NCI-H2107 (cell line): ENCODE measurements around the gene ZNF69.
"Not testable (repeated sequence)": the region's sequence is repeated elsewhere in the genome, so short reads cannot be mapped to it uniquely, and the experiment has no call there.

Experiments used
- DNase-seq: peaks from one replicate; lab custom pipeline; 2025; lab: John Stamatoyannopoulos, UW

Gene ZNF69

DNA sequence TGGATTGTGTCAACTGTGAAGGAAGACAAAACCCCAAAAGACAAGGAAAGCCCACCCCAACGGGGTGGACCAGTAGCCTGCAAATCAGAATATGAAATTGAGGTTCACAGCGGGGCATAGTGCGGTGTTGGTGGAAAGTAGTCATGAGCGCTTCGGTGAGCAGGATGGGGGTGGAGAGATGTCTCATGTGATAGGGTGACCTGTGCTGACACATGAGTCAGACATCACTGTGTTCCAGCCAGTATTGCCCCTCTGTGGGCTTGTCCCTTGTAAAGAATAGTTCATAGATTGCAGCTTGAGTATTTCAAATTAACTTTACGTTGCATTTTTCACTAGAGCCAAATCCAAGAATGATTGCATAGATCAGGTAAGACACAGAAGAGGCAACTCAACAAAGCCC is 7.3 kb downstream of the ZNF69 start:
- DNase-seq = no peak

DNA sequence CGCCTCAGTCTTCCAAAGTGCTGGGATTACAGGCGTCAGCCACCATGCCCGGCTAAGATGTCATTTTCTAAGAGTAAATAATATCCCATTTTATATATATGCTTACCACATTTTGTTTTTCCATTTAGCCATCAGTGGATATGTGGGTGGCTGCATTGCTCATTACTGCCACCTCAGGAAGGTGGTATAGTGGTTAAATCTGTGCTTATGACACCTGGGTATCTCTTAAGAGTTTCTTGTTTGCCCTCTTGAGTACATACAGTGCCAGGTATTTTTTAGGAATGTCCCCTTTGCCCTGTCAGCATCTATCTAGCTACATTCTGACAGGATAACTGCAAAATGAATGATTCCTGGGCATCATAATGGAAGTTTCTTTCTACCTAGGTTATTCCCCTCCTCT is 14.6 kb downstream of the ZNF69 start:
- DNase-seq = no peak

DNA sequence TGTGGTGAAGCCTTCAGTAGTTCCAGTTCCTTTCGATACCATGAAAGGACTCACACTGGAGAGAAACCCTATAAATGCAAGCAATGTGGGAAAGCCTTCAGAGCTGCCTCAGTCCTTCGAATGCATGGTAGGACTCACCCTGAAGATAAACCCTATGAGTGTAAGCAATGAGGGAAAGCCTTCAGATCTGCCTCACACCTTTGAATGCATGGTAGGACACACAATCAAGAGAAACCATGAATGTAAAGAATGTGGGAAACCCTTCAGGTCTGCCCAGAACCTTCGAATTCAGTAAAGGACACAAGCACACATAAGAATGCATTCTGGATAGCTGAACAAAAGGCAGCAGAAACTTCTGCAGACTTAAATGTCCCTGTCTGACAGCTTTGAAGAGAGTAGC is 18.3 kb downstream of the ZNF69 start:
- DNase-seq = no peak

DNA sequence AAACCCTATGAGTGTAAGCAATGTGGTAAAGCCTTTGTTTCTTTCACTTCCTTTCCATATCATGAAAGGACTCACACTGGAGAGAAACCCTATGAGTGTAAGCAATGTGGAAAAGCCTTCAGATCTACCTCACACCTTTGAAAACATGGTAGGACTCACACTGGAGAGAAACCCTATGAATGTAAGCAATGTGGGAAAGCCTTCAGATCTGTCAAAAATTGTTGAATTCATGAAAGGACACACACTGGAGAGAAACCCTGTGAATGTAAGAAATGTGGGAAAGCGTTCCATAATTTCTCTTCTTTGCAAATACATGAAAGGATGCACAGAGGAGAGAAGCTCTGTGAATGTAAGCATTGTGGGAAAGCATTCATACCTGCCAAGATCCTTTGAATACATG is 24.4 kb downstream of the ZNF69 start:
- DNase-seq = not testable (repeated sequence)

DNA sequence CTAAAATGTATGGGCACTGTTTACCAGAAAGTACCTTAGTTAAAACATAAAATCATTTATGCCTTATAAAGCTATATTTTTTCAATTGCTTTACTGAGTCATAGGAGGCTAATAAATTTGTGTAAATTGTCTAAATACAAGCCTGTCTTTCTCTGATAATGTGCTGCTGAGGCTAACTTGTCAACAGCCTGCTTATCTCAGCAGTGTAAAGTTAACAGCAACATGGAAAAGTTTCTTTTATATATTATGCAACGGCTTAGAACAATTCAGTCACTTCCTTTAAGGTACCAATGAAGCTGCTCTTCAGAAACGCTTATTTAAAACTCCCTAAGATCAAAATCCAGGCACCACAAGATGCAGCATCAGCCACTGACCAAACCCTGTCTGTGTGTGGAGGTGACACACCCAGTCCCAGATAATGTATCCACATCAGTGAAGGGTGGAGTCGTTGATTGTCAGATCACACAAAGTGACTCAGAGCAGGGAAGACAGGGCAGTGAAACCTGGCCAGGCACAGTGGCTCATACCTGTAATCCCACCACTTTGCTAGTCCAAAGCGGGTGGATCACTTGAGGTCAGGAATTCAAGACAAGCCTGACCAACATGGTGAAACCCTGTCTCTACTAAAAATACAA is 27.0 kb downstream of the ZNF69 start:
- DNase-seq = not testable (repeated sequence)

DNA sequence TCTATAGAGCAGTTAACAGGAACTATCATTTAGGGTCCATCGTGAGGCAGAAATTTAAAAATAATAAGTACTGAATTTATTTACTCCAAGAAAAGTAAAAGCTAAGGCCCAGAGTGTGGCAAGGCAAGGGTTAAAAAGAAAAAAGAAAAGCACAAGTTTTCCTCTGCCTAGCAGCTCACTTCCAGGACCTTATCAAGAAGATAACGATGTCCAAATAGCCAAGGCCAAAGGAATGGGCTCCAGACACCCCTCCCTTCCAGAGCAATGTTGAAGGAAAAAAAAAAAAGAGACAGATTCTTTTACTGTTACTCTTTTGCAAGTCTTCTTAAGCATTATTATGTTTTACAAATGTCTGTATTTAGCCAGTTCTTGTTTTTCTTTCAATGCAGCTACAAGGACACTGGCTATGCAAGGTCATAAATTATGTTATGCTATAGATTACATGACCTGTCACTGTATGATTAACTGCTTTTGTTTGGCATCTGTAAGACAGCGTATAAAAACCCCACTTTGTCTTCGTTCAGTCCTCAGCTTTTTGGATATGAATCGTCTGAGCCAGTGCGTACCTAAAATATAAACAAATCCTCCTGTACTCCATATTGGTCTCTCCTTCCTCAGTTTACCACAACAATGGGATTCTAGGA is 34.4 kb downstream of the ZNF69 start:
- DNase-seq = no peak

DNA sequence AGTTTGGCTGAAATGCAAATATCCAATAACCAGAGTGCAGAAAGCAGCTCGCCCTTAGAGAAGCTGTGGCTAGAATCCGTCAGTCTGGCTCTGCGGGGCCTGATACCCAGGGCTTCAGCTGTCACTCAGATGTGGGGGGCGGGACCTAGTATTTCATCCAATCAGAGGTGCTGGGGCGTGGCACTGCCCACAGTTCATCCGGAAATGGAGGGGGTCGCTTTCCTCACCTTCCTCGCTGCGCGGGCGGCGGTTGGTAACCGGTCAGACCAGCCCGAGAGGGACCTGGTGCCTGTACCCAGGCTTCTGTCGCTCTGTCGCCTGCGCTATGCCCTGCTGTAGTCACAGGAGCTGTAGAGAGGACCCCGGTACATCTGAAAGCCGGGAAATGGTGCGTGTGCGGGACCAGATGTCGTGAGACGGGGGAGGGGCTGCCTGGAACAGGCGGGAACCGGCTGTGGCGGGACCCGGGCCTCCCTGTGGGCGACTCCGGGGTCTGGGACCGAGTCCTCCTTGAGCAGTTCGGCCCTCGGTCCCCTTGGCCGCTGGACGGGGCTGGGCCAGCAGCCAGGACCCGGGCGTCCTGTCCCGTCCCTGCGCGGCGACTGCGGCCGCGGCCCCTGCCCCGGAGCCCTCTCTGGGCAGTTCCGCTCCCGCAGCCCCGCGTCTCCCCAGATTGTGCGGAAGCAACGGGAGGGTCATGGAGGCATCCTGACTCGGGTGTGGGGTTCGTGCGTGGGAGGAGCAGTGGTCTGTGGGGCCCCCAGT is 37.5 kb downstream of the ZNF69 start, which contains the start of gene ZNF700:
Gene ZNF700, plus strand, starts transcription at position 222 of the 765 bp plus-strand sequence. Its CDS starts 104 bp downstream, at position 326.
- DNase-seq = peak; percentile 89

DNA sequence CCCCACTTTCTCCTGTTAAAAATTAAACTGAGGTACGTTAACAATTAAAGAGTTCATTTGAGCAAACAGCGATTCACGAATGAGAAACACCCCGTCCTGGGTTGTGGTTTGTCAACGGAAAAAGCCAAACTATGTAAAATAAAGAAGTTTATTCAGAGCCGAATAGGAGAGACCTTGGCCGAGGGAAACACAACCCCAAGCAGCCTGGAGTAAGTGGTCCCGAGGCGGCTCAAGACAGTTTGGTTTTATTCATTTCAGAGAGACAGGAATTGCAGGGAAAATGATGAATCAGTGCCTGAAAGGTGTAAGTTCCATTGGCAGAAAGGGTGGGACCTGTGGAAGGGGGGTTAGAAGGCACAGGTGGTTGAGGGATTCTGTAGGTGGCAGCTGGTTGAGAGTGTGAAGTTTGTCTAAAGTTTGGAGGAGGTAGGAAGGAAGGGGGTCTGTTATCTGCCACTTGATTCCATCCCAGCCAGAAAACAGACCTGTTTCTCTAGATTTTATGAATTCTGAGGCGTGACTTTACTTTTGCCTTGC is 38.1 kb downstream of the ZNF69 start:
- not testable (repeated sequence) for DNase-seq

DNA sequence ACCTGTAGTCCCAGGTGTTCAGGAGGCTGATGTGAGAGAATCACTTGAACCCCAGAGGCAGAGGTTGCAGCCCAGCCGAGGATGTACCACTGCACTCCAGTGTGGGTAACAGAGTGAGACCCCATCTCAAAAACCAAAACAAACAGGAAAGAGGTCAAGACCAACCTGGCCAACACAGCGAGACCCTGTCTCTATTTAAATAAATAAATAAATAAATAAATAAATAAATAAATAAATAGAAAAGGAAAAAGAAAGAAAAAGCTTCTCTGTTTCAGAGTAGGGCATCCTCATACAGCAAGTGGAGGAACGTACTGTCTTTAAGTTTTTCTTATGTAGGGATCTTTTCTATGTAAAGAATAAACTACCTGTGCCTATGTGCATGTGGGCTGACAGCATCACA is 39.6 kb downstream of the ZNF69 start:
- DNase-seq = no peak

DNA sequence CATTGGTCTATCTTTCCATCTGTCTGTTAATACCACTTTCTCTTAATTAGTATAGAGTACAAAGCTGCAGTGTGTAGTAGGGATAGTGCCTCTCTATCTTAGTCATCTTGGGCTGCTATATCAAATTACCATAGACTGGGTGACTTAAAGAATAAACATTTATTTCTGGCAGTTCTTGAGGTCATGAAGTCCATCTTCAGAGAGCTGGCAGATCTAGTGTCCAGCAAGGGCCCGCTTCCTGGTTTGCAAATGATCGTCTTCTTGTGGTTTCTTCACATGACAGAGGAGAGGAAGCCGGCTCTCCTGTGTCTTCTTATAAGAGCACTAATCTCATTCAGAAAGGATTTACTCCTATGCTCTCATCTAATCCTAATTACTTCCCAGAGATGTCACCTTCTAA is 43.5 kb downstream of the ZNF69 start:
- no peak for DNase-seq

DNA sequence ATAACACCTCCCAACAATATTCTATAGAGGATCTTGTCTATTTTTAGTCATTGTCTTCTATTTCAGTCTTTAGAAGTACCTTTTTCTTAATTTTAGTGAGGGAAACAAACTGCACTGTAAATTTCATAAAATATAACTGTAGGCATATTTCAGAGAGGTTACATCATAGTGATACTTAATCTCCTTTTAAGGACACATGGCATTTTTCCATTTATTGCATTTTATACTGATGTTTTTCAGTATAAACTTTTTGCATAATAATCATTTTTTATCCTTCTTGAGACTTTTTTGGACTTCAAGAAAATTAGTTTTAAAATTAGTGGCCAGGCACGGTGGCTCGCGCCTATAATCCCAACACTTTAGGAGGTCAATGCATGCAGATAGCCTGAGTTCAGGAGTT is 43.9 kb downstream of the ZNF69 start:
- DNase-seq = no peak

DNA sequence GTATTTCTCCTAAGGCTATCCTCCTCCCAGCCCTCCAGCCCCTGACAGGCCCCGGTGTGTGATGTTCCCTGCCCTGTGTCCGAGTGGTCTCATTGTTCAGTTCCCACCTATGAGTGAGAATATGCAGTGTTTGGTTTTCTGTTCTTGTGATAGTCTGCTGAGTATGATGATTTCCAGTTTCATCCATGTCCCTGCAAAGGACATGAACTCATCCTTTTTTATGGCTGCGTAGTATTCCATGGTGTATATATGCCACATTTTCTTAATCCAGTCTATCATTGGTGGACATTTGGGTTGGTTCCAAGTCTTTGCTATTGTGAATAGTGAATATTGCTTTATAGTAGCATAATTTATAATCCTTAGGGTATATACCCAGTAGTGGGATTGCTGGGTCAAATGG is 48.2 kb downstream of the ZNF69 start:
- DNase-seq = not testable (repeated sequence)

DNA sequence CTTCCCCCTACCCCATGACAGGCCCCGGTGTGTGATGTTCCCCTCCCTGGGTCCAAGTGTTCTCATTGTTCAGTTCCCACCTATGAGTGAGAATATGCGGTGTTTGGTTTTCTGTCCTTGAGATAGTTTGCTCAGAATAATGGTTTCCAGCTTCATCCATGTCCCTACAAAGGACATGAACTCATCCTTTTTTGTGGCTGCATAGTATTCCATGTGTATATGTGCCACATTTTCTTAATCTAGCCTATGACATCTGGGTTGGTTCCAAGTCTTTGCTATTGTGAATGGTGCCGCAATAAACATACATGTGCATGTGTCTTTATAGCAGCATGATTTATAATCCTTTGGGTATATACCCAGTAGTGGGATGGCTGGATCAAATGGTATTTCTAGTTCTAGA is 50.8 kb downstream of the ZNF69 start:
- not testable (repeated sequence) for DNase-seq

DNA sequence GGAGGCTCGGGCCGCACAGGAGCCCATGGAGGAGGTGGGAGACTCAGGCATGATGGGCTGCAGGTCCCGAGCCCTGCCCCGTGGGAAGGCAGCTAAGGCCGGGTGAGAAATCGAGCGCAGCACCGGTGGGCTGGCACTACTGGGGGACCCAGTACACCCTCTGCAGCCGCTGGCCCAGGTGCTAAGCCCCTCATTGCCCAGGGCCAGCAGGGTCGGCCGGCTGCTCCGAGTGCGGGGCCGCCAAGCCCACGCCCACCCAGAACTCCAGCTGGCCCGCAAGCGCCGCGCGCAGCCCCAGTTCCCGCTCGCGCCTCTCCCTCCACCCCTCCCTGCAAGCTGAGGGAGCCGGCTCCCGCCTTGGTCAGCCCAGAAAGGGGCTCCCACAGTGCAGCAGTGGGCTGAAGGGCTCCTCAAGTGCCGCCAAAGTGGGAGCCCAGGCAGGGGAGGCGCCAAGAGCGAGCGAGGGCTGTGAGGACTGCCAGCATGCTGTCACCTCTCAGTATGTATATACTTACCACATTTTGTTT is 53.8 kb downstream of the ZNF69 start:
- not testable (repeated sequence) for DNase-seq

DNA sequence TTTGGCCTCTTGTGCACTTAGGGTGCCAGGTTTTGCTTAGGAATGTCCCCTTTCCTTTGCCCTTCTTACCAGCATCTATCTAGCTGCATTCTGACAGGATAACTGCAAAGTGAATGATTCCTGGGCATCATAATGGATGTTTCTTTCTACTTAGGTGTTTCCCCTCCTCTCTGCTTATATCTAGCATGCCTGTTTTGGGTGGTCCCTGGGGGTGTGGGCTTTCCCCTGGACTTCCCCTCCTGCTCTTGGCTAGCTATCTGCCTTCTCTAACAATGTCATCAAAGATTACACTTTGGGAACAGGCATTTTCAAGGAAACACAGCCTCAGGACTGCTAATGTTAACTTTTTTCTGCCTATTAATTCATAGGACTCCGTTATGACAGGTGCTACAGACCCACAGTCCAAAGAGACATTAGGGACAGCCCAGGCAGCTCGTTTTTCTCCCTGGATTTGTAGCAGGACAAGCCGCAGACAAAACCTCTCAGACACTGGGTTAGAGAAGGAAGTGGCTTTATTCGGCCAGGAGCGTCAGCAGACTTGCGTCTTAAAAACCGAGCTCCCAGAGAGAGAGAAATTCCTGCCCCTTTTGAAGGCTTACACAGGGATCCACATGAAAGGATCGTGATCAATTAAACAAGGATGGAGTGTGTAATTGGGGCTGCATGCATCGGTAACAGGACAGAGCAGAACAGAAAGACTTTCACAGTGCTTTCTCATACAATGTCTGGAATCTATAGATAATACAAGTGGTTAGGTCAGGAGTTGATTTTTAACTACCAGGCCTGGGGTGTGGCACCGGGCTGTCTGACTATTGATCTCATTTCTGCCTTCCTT is 54.6 kb downstream of the ZNF69 start:
- no peak for DNase-seq

DNA sequence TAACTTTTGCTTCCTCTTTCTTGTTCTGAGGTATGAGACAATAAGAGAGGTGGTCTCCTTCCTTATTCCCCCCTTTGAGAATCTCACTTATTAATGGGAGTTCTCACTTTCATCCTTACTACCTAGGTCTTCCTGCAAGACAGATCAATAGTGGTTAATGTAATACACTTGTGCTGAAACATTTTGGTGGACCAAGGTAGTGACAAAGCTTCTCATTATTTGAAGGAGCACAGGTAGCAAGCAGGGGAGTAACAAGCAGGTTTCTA is 55.2 kb downstream of the ZNF69 start:
- DNase-seq = no peak

DNA sequence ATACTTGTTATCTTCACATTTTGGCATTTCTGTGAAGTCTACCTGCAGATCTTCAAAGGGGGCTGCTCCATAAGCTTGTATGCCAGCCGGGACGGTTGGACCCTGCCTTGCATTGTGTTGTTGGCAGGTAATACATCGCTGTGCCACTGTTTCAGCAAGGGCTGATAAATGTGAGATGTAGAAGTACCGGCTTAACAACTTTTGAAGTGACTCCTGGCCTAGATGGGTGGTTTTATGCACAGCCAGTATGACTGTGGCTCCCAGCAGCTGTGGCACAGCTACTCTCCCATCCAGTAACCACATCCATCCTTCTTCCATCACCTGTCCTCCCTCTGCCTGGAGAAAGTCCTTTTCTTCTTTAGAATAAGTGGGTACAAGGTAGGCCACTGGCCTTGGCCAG is 57.1 kb downstream of the ZNF69 start:
- DNase-seq = no peak

DNA sequence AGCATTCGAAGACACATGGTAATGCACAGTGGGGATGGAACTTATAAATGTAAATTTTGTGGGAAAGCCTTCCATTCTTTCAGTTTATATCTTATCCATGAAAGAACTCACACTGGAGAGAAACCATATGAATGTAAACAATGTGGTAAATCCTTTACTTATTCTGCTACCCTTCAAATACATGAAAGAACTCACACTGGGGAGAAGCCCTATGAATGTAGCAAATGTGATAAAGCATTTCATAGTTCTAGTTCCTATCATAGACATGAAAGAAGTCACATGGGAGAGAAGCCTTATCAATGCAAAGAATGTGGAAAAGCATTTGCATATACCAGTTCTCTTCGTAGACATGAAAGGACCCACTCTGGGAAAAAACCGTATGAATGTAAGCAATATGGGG is 61.1 kb downstream of the ZNF69 start:
- DNase-seq = no peak

DNA sequence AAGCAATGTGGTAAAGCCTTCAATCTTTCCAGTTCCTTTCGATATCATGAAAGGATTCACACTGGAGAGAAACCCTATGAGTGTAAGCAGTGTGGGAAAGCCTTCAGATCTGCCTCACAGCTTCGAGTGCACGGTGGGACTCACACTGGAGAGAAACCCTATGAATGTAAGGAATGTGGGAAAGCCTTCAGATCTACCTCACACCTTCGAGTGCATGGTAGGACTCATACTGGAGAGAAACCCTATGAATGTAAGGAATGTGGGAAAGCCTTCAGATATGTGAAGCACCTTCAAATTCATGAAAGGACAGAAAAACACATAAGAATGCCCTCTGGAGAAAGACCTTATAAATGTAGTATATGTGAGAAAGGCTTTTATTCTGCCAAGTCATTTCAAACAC is 61.6 kb downstream of the ZNF69 start:
- no peak for DNase-seq

DNA sequence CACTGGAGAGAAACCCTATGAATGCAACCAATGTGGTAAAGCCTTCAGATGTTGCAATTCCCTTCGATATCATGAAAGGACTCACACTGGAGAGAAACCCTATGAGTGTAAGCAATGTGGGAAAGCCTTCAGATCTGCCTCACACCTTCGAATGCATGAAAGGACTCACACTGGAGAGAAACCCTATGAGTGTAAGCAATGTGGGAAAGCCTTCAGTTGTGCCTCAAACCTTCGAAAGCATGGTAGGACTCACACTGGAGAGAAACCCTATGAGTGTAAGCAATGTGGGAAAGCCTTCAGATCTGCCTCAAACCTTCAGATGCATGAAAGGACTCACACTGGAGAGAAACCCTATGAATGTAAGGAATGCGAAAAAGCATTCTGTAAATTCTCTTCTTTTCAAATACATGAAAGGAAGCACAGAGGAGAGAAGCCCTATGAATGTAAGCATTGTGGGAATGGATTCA is 62.1 kb downstream of the ZNF69 start:
- not testable (repeated sequence) for DNase-seq

DNA sequence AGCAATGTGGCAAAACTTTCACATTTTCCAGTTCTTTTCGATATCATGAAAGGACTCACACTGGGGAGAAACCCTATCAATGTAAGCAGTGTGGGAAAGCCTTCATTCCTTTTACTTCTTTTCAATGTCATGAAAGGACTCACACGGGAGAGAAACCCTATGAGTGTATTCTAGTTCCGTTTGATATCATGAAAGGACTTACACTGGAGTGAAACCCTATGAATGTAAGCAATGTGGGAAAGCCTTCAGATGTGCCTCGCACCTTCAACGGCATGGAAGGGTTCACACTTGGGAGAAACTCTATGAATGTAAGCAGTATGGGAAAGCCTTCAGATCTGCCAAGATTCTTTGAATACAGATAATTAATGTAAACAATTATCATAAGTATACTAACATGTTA is 62.7 kb downstream of the ZNF69 start:
- DNase-seq = no peak
